ENCODE measurements around the gene GSE1.

The GSE1 gene

DNA sequence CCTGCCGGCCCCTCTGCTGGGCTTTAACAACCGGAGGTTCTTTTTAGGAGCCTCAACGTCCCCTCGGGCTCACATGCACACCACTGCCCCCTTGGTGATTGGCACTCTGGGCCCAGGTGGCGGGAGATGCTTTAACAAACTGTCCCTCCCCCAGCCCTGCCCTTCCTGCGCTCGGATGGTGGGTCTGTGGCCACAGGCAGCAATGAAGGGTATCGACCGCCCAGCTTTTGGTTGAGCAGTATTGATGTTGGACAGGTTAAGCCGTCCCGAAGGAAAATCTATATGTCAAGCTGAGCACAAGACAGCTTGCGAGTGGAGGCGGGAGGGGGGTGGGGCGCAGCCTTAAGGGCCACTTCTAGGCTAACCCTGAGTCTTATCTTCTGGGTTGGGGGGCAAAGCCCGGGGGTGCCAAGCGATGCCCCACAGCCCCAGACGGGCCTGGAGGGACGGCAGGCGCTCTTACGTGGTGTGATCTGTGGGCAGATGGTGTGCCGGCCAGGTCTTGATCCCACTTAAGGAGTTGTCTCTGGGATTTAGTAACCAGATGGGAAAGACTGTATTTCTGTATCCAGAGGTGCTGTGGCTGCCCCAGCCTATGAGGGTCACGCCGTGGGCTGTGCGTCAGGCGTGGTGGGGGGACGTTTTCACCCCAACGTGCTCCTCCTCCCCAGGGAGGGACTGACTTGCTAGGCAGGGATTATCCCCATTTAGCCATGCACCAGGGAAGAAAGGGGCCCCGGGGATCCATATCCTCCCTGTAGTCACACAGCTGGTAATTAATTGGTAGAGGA, 6.2 kb downstream of the GSE1 start:
- peaks cover 51 to 65% of the 10 kb centered on the region in 2 donors for H3K4me1 ChIP-seq (ENCODE audit: control insufficient read depth in 1 of 2, insufficient read depth in 2 of 2, low read length in 2 of 2)

GRCh38 chr16:85620374-85620773, 7.3 kb downstream of the GSE1 start:
- no peaks in the 10 kb centered on the region for H3K27me3 ChIP-seq (ENCODE audit: control insufficient read depth in 1 of 2, insufficient read depth in 2 of 2, low read length in 2 of 2)
- no peak overlapping the region for H3K9ac ChIP-seq (ENCODE audit: low read depth in 1 of 2, low read length in 2 of 2)
- no peak overlapping the region for H3K27ac ChIP-seq (ENCODE audit: low read depth, low read length)
- no peak overlapping the region for H3K4me3 ChIP-seq (ENCODE audit: low read depth in 1 of 2, low read length in 2 of 2)
- H3K4me1 ChIP-seq (ENCODE audit: control insufficient read depth in 1 of 2, insufficient read depth in 2 of 2, low read length in 2 of 2), result peaks cover 44 to 57% of the 10 kb centered on the region in 2 donors
- H3K36me3 ChIP-seq (ENCODE audit: control insufficient read depth in 1 of 2, insufficient read depth in 2 of 2, low read length in 2 of 2), result peaks cover 0 to 10% of the 10 kb centered on the region in 2 donors
- no peaks in the 10 kb centered on the region for H3K9me3 ChIP-seq (ENCODE audit: control insufficient read depth in 1 of 2, low read length in 2 of 2)

More for the DNA sequence above, 6.2 kb downstream of the GSE1 start:
- H3K36me3 ChIP-seq (ENCODE audit: control insufficient read depth in 1 of 2, insufficient read depth in 2 of 2, low read length in 2 of 2), result peaks cover 0 to 10% of the 10 kb centered on the region in 2 donors
- H3K4me3 ChIP-seq (ENCODE audit: low read depth in 1 of 2, low read length in 2 of 2), result no peak overlapping the region
- H3K27me3 ChIP-seq (ENCODE audit: control insufficient read depth in 1 of 2, insufficient read depth in 2 of 2, low read length in 2 of 2), result no peaks in the 10 kb centered on the region
- no peak overlapping the region for H3K27ac ChIP-seq (ENCODE audit: low read depth, low read length)
- H3K9ac ChIP-seq (ENCODE audit: low read depth in 1 of 2, low read length in 2 of 2), result no peak overlapping the region
- H3K9me3 ChIP-seq (ENCODE audit: control insufficient read depth in 1 of 2, low read length in 2 of 2), result no peaks in the 10 kb centered on the region

GRCh38 chr16:85621698-85622428, 8.7 kb downstream of the GSE1 start:
- Histone ChIP-seq H3K27me3 (ENCODE audit: control insufficient read depth in 1 of 2, insufficient read depth in 2 of 2, low read length in 2 of 2) (no peaks in the 10 kb centered on the region), H3K36me3 (ENCODE audit: control insufficient read depth in 1 of 2, insufficient read depth in 2 of 2, low read length in 2 of 2) (peaks cover 0 to 10% of the 10 kb centered on the region in 2 donors), H3K9ac (ENCODE audit: low read depth in 1 of 2, low read length in 2 of 2) (no peak overlapping the region), H3K4me3 (ENCODE audit: low read depth in 1 of 2, low read length in 2 of 2) (no peak overlapping the region), H3K9me3 (ENCODE audit: control insufficient read depth in 1 of 2, low read length in 2 of 2) (no peaks in the 10 kb centered on the region), H3K4me1 (ENCODE audit: control insufficient read depth in 1 of 2, insufficient read depth in 2 of 2, low read length in 2 of 2) (peaks cover 42 to 56% of the 10 kb centered on the region in 2 donors), H3K27ac (ENCODE audit: low read depth, low read length) (no peak overlapping the region)

- no peaks in the 10 kb centered on the region for H3K27me3 ChIP-seq (ENCODE audit: control insufficient read depth in 1 of 2, insufficient read depth in 2 of 2, low read length in 2 of 2)
- H3K4me3 ChIP-seq (ENCODE audit: low read depth in 1 of 2, low read length in 2 of 2), result no peak overlapping the region
- no peaks in the 10 kb centered on the region for H3K9me3 ChIP-seq (ENCODE audit: control insufficient read depth in 1 of 2, low read length in 2 of 2)
- H3K36me3 ChIP-seq (ENCODE audit: control insufficient read depth in 1 of 2, insufficient read depth in 2 of 2, low read length in 2 of 2), result peaks cover 0 to 10% of the 10 kb centered on the region in 2 donors
- H3K27ac ChIP-seq (ENCODE audit: low read depth, low read length), result no peak overlapping the region
- no peak overlapping the region for H3K9ac ChIP-seq (ENCODE audit: low read depth in 1 of 2, low read length in 2 of 2)
- H3K4me1 ChIP-seq (ENCODE audit: control insufficient read depth in 1 of 2, insufficient read depth in 2 of 2, low read length in 2 of 2), result peaks cover 39 to 48% of the 10 kb centered on the region in 2 donors
Observed at GRCh38 chr16:85622683-85623082, 9.6 kb downstream of the GSE1 start.

DNA sequence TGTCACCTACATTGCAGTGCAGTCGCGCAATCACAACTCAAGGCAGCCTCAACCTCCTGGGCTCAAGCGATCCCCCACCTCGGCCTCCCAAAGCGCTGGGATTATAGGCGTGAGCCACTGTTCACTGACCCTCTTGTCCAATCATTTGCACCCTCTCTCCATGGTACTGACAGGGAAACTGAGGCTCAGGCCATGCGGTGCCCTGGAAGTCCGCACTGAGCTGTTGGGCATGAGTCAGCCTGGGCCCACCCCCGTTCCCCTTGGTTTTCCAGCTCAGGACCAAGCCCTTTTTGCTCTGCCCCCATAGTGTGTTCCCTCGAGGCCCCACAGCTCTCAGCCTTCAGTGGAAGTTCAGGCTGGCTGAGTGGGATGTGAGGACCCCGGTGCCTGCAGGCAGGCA, 10.1 kb downstream of the GSE1 start:
- H3K4me3 ChIP-seq (ENCODE audit: low read depth in 1 of 2, low read length in 2 of 2), result no peak overlapping the region
- H3K27me3 ChIP-seq (ENCODE audit: control insufficient read depth in 1 of 2, insufficient read depth in 2 of 2, low read length in 2 of 2), result no peaks in the 10 kb centered on the region
- no peaks in the 10 kb centered on the region for H3K9me3 ChIP-seq (ENCODE audit: control insufficient read depth in 1 of 2, low read length in 2 of 2)
- H3K36me3 ChIP-seq (ENCODE audit: control insufficient read depth in 1 of 2, insufficient read depth in 2 of 2, low read length in 2 of 2), result peaks cover 0 to 5% of the 10 kb centered on the region in 2 donors
- peaks cover 39 to 42% of the 10 kb centered on the region in 2 donors for H3K4me1 ChIP-seq (ENCODE audit: control insufficient read depth in 1 of 2, insufficient read depth in 2 of 2, low read length in 2 of 2)
- no peak overlapping the region for H3K9ac ChIP-seq (ENCODE audit: low read depth in 1 of 2, low read length in 2 of 2)
- no peak overlapping the region for H3K27ac ChIP-seq (ENCODE audit: low read depth, low read length)

DNA sequence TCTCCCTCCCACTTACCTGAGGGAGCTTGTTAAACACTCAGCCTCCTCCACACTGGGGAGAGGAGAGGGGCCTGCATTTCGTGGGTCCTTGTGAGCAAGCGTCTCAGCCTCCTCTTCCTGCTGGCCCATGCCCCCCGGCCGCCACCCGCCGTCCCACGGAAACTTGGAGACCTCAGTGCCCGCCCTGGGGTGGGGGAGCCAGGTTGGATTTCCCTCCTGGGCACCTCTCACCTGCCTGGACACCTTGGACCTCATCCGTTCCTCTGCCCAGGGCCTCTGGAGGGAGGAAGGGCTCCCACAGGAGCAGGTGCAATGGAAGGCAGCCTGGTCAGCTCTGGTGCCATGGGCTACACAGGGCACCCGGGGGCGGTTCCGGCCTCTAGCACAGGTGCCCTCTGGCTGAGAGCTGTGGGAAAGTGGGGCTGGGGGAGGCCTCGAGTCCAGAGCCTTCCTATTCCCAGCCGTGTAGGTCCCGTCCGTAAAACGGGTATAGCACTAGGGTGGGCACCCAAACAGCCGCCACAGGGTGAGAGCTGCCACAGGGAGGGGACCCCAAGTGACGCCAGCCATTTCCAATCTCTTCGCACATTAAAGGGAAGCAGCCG, 11.0 kb downstream of the GSE1 start:
- Histone ChIP-seq H3K9me3 (ENCODE audit: control insufficient read depth in 1 of 2, low read length in 2 of 2) (no peaks in the 10 kb centered on the region), H3K9ac (ENCODE audit: low read depth in 1 of 2, low read length in 2 of 2) (no peak overlapping the region), H3K36me3 (ENCODE audit: control insufficient read depth in 1 of 2, insufficient read depth in 2 of 2, low read length in 2 of 2) (peaks cover 0 to 3% of the 10 kb centered on the region in 2 donors), H3K4me1 (ENCODE audit: control insufficient read depth in 1 of 2, insufficient read depth in 2 of 2, low read length in 2 of 2) (peaks cover 38 to 39% of the 10 kb centered on the region in 2 donors), H3K27ac (ENCODE audit: low read depth, low read length) (no peak overlapping the region), H3K4me3 (ENCODE audit: low read depth in 1 of 2, low read length in 2 of 2) (no peak overlapping the region), H3K27me3 (ENCODE audit: control insufficient read depth in 1 of 2, insufficient read depth in 2 of 2, low read length in 2 of 2) (no peaks in the 10 kb centered on the region)

DNA sequence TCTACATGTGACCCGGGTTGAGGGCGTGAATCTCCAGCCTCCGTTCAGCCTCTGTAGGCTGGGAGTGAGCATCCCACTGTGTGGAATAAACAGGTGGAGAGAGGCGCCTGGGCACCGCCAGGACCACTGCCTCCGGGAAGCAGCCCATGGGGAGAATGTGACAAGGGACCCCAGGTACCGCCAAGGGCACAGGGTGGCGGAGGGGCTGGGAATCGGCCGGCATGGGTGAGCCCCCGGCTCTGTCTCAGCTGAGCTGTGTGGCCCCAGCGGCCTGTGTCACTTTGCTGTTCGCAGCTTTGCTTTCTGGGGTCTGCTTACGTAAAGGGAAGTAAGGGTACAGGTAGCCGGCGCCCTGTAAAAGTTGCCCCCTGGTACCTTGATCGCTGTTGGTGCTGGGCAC, 11.5 kb downstream of the GSE1 start:
- no peak overlapping the region for H3K4me3 ChIP-seq (ENCODE audit: low read depth in 1 of 2, low read length in 2 of 2)
- peaks cover 2 to 3% of the 10 kb centered on the region in 2 donors for H3K9me3 ChIP-seq (ENCODE audit: control insufficient read depth in 1 of 2, low read length in 2 of 2)

DNA sequence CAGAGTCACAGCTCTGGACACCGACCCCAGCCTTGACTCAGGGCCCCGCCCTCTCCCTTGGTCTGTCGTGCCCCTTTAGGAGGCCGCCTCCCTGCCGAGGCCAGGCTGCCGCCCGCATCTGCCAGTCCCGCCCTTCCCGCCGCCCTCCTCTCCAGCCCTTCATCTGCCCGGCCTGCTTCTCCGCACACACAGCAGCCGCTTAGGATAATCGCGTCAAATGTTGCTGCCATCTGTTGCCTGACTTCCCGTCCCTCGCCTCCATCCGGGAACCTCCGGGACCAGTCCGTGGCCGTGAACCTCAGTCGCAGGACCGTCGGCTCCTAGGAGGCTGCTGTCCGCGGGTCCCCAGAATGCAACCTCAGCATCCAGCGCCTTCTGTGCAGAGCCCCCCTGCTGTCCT, 11.9 kb downstream of the GSE1 start:
- peaks cover 0 to 8% of the 10 kb centered on the region in 2 donors for H3K36me3 ChIP-seq (ENCODE audit: control insufficient read depth in 1 of 2, insufficient read depth in 2 of 2, low read length in 2 of 2)
- H3K27ac ChIP-seq (ENCODE audit: low read depth, low read length), result no peak overlapping the region
- peaks cover 5 to 7% of the 10 kb centered on the region in 2 donors for H3K9me3 ChIP-seq (ENCODE audit: control insufficient read depth in 1 of 2, low read length in 2 of 2)
- H3K9ac ChIP-seq (ENCODE audit: low read depth in 1 of 2, low read length in 2 of 2), result no peak overlapping the region
- H3K4me1 ChIP-seq (ENCODE audit: control insufficient read depth in 1 of 2, insufficient read depth in 2 of 2, low read length in 2 of 2), result peaks cover 38 to 39% of the 10 kb centered on the region in 2 donors
- H3K4me3 ChIP-seq (ENCODE audit: low read depth in 1 of 2, low read length in 2 of 2), result no peak overlapping the region
- H3K27me3 ChIP-seq (ENCODE audit: control insufficient read depth in 1 of 2, insufficient read depth in 2 of 2, low read length in 2 of 2), result no peaks in the 10 kb centered on the region

More for the DNA sequence above, 11.5 kb downstream of the GSE1 start:
- no peak overlapping the region for H3K27ac ChIP-seq (ENCODE audit: low read depth, low read length)
- peaks cover 38 to 39% of the 10 kb centered on the region in 2 donors for H3K4me1 ChIP-seq (ENCODE audit: control insufficient read depth in 1 of 2, insufficient read depth in 2 of 2, low read length in 2 of 2)
- no peaks in the 10 kb centered on the region for H3K27me3 ChIP-seq (ENCODE audit: control insufficient read depth in 1 of 2, insufficient read depth in 2 of 2, low read length in 2 of 2)
- peaks cover 0 to 8% of the 10 kb centered on the region in 2 donors for H3K36me3 ChIP-seq (ENCODE audit: control insufficient read depth in 1 of 2, insufficient read depth in 2 of 2, low read length in 2 of 2)
- no peak overlapping the region for H3K9ac ChIP-seq (ENCODE audit: low read depth in 1 of 2, low read length in 2 of 2)

DNA sequence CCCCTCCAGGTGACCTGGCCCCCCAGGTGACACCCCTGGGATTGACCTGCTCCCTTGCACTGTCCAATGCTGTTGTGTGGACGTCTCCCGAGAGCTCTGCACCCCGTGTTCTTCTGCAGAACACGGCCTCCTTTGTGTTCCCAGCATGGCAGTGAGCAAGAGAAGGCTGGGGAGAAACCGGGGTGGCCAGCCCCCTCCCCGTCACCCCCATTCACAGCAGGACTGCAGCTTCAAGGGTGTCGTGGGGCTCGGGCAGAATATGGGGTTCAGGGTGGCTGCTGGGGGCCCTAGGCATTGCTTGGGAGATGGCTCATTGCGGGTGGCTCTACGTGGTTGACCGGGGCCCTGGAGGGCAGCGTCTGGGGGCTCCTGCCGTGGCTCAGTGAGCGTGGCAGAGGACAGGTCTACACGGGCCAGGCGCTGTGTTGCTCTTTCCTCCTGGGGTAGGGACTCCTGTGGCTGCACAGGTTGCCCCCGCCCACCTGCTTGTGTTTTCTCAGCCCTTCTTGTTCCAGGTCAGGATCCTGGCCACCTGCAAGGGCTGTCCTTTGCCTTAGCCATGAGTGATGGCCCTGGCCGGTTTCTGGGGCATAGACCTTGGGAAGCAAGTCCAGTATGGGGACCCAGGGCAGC, 12.5 kb downstream of the GSE1 start:
- H3K27ac ChIP-seq (ENCODE audit: low read depth, low read length), result no peak overlapping the region

More for the DNA sequence above, 12.5 kb downstream of the GSE1 start:
- Histone ChIP-seq H3K9ac (ENCODE audit: low read depth in 1 of 2, low read length in 2 of 2) (no peak overlapping the region), H3K27me3 (ENCODE audit: control insufficient read depth in 1 of 2, insufficient read depth in 2 of 2, low read length in 2 of 2) (no peaks in the 10 kb centered on the region), H3K36me3 (ENCODE audit: control insufficient read depth in 1 of 2, insufficient read depth in 2 of 2, low read length in 2 of 2) (peaks cover 0 to 11% of the 10 kb centered on the region in 2 donors), H3K9me3 (ENCODE audit: control insufficient read depth in 1 of 2, low read length in 2 of 2) (peaks cover 5 to 8% of the 10 kb centered on the region in 2 donors), H3K4me3 (ENCODE audit: low read depth in 1 of 2, low read length in 2 of 2) (no peak overlapping the region), H3K4me1 (ENCODE audit: control insufficient read depth in 1 of 2, insufficient read depth in 2 of 2, low read length in 2 of 2) (peaks cover 36 to 37% of the 10 kb centered on the region in 2 donors)

Measured in duodenal mucosa (tissue), 2 donors.